GM23338 (cell line): ENCODE data around the gene SRP72. TPM values are rescaled to one million over a fixed set of nuclear protein-coding genes. Genes with fewer than 3 reads are reported as not detected.

Experiments
- ATAC-seq: fragments of 200-7000 bp; cut with Tn5 transposase; 3 replicates; pipeline ENCODE4 v1.9.1; 2020
- DNase-seq: peaks from one replicate; pipeline ENCODE4 v3.0.0-alpha.2; 2015; ENCODE audit warnings: low spot score
- H2AFZ ChIP-seq: fragments of 200-600 bp; sonication (generic); 2 replicates; pipeline ENCODE4 v1.8.0; 2016; ENCODE audit warnings: antibody characterized with exemption, mild to moderate bottlenecking, moderate library complexity
- H3F3A ChIP-seq: fragments of 200-600 bp; sonication (generic); replicated peaks from 2 replicates; pipeline ENCODE4 v1.8.0; 2017; ENCODE audit warnings: antibody characterized with exemption, mixed run types, low read depth
- H3K27ac ChIP-seq: fragments of 200-600 bp; sonication (generic); 2 replicates; pipeline ENCODE4 v1.6.1; 2016; ENCODE audit warnings: low read depth
- H3K27me3 ChIP-seq: fragments of 200-600 bp; sonication (generic); 2 replicates; pipeline ENCODE4 v1.8.0; 2016; ENCODE audit warnings: mild to moderate bottlenecking, mixed run types, moderate library complexity; ENCODE audit not compliant: insufficient read depth
- H3K36me3 ChIP-seq: fragments of 200-600 bp; sonication (generic); 2 replicates; pipeline ENCODE4 v1.8.0; 2016; ENCODE audit warnings: mild to moderate bottlenecking; ENCODE audit not compliant: insufficient read depth
- H3K4me1 ChIP-seq: fragments of 200-600 bp; sonication (generic); 2 replicates; pipeline ENCODE4 v1.8.0; 2016; ENCODE audit warnings: mild to moderate bottlenecking, moderate library complexity; ENCODE audit not compliant: insufficient read depth
- H3K4me2 ChIP-seq: fragments of 200-600 bp; sonication (generic); 2 replicates; pipeline ENCODE4 v1.7.1; 2017; ENCODE audit warnings: mixed run types
- H3K4me3 ChIP-seq: fragments of 200-600 bp; sonication (generic); 2 replicates; pipeline ENCODE4 v1.6.1; 2016; ENCODE audit warnings: mixed run types
- H3K79me2 ChIP-seq: fragments of 200-600 bp; sonication (generic); replicated peaks from 2 replicates; pipeline ENCODE4 v1.8.0; 2017; ENCODE audit warnings: mild to moderate bottlenecking; ENCODE audit not compliant: insufficient read depth
- H3K9me2 ChIP-seq: fragments of 200-600 bp; sonication (generic); 2 replicates; pipeline ENCODE4 v1.8.0; 2017; ENCODE audit not compliant: insufficient read depth
- H4K20me1 ChIP-seq: fragments of 200-600 bp; sonication (generic); replicated peaks from 2 replicates; pipeline ENCODE4 v1.8.0; 2017; ENCODE audit warnings: mild to moderate bottlenecking; ENCODE audit not compliant: insufficient read depth
- H3K27ac Mint-ChIP-seq: 2 replicates; pipeline ENCODE4 v1.8.0; 2020; ENCODE audit warnings: inconsistent platforms, mild to moderate bottlenecking, moderate library complexity, mixed read lengths
- H3K27me3 Mint-ChIP-seq: 3 replicates; pipeline ENCODE4 v1.8.0; 2022; ENCODE audit warnings: low read depth, mild to moderate bottlenecking, moderate library complexity, mixed read lengths, inconsistent platforms; ENCODE audit not compliant: insufficient read depth, poor library complexity
- H3K36me3 Mint-ChIP-seq: 3 replicates; pipeline ENCODE4 v1.8.0; 2021; ENCODE audit warnings: low read depth, mild to moderate bottlenecking, inconsistent platforms, moderate library complexity, mixed read lengths
- H3K4me1 Mint-ChIP-seq: 3 replicates; pipeline ENCODE4 v1.8.0; 2020; ENCODE audit warnings: mild to moderate bottlenecking, inconsistent platforms, mixed read lengths
- H3K4me3 Mint-ChIP-seq: 3 replicates; pipeline ENCODE4 v1.8.0; 2021; ENCODE audit warnings: moderate library complexity, mild to moderate bottlenecking, inconsistent platforms, mixed read lengths
- H3K9me3 Mint-ChIP-seq: 3 replicates; pipeline ENCODE4 v1.8.0; 2020; ENCODE audit warnings: moderate library complexity, mild to moderate bottlenecking, inconsistent platforms, mixed read lengths
- EZH2 ChIP-seq: fragments of 200-600 bp; sonication (generic); IDR thresholded peaks from one replicate; pipeline ENCODE4 v1.8.0; 2017; ENCODE audit warnings: antibody characterized with exemption, mild to moderate bottlenecking, low read depth; ENCODE audit not compliant: unreplicated experiment
- JUNB ChIP-seq: IDR thresholded peaks from one replicate; pipeline ENCODE4 v1.6.1; 2016; ENCODE audit warnings: antibody characterized with exemption; ENCODE audit not compliant: unreplicated experiment
- NANOG ChIP-seq: IDR thresholded peaks from 2 replicates; pipeline ENCODE4 v1.6.1; 2016; ENCODE audit warnings: antibody characterized with exemption, borderline replicate concordance
- STAT1 ChIP-seq: IDR thresholded peaks from one replicate; pipeline ENCODE4 v1.6.1; 2016; ENCODE audit warnings: antibody characterized with exemption; ENCODE audit not compliant: unreplicated experiment
- ZNF114 ChIP-seq: fragments of 250-450 bp; sonication (Bioruptor Pico); IDR thresholded peaks from 2 replicates; pipeline ENCODE4 v1.5.0; 2020; ENCODE audit warnings: mild to moderate bottlenecking, moderate library complexity
- ZNF331 ChIP-seq: fragments of 250-450 bp; sonication (Bioruptor Pico); IDR thresholded peaks from 2 replicates; pipeline ENCODE4 v1.5.0; 2020; ENCODE audit warnings: low read depth, mild to moderate bottlenecking, moderate library complexity
- ZNF462 ChIP-seq: fragments of 250-450 bp; sonication (Bioruptor Pico); IDR thresholded peaks from 2 replicates; pipeline ENCODE4 v1.5.0; 2020; ENCODE audit warnings: mild to moderate bottlenecking, moderate library complexity
- polyA plus RNA-seq: library from polyadenylated mRNA; unstranded; fragments of >200 nt; fragmentation: Nextera tagmentation; extraction: Ambion mirVana; gene quantifications from 2 replicates; pipeline ENCODE4 v1.2.1, GENCODE V29; 2016
- total RNA-seq: library from RNA; depleted of rRNA; stranded (reverse); fragments of >200 nt; shearing (Covaris generic); gene quantifications from 2 replicates; pipeline ENCODE4 v1.2.3, GENCODE V29; 2014

The SRP72 gene
- total and polyA plus RNA-seq, 2 experiments from 2014 or later: 84.6 to 174 TPM

GRCh38 chr4:56425518-56425917 is 41.9 kb upstream of the SRP72 start (continued):
- TF ChIP-seq JUNB: no peak
- peak; percentile 86; the same call in 1 of the 2 replicates for TF ChIP-seq ZNF114
- no peak for TF ChIP-seq ZNF331 (CRISPR knock-in tag)

DNA sequence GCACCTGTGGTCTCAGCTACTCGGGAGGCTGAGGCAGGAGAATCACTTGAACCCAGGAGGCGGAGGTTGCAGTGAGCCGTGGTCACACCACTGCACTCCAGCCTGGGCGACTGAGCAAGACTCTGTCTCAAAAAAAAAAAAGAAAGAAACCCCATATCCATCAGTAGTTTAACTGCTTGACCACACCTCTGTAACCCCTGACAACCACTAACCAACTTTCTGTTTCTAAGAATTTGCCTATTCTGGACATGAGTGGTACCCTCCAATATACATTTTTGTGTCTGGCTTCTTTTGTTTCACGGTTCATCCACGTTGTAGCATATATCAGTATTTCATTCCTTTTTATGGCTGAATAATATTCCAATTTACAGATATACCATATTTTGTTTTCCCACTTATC is 41.1 kb upstream of the SRP72 start:
- H3K36me3 ChIP-seq: no peaks in the 10 kb centered on the region
- H3K4me2 ChIP-seq: no peak overlapping the region
- no peaks in the 10 kb centered on the region for H3F3A ChIP-seq
- TF ChIP-seq STAT1 (no peak), NANOG (no peak), ZNF462 (no peak), EZH2 (no peak)
- ATAC-seq (no peak), DNase-seq (no peak)
- H3K79me2 ChIP-seq: peaks cover 100% of the 10 kb centered on the region
- H3K4me3 ChIP-seq: no peak overlapping the region
- no peaks in the 10 kb centered on the region for H3K9me2 ChIP-seq
- no peaks in the 10 kb centered on the region for H3K27me3 ChIP-seq
- H3K27ac ChIP-seq: no peak overlapping the region
- H4K20me1 ChIP-seq: peaks cover 34% of the 10 kb centered on the region
- Mint-ChIP-seq H3K27me3 (no peaks in the 10 kb centered on the region), H3K27ac (no peak overlapping the region), H3K36me3 (peaks cover 34% of the 10 kb centered on the region), H3K4me1 (peaks cover 43% of the 10 kb centered on the region), H3K9me3 (peaks cover 7% of the 10 kb centered on the region; the same call in 2 of the 3 replicates), H3K4me3 (0 out of 3 replicates have a peak overlapping the region, but pooled peaks have one; percentile 24)
- H2AFZ ChIP-seq: no peak overlapping the region
- H3K4me1 ChIP-seq: peaks cover 29% of the 10 kb centered on the region
